ENCODE data around the gene KRT12.
"Not testable (repeated sequence)": the region's sequence is repeated elsewhere in the genome, so short reads cannot be mapped to it uniquely, and the experiment has no call there.

The KRT12 gene

DNA sequence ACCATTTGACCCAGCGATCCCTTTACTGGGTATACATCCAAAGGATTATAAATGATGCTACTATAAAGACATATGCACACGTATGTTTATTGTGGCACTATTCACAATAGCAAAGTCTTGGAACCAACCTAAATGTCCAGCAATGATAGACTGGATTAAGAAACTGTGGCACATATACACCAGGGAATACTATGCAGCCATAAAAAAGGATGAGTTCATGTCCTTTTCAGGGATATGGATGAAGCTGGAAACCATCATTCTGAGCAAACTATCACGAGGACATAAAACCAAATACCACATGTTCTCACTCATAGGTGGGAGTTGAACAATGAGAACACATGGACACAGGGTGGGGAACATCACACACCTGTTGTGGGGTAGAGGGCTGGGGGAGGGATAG, 52.4 kb downstream of the KRT12 start:
- DNase-seq (ENCODE audit: low read depth) = not testable (repeated sequence)

DNA sequence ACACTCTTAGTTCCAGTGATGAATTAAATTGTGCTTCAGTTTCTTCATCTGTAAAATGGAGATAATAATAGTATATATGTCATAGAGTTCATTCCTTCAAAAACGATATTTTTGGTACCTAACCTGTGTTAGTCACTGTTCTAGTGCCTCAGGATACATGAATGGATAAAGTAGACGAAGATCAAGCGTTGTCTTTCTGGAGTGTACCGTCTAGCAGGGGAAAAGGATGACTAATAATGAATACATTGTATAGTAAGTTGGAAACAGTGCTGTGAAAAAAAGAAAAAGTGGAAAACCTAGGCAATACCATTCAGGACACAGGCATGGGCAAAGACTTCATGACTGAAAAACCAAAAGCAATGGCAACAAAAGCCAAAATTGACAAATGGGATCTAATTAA, 53.2 kb downstream of the KRT12 start:
- DNase-seq (ENCODE audit: low read depth) = peak; percentile 82

DNA sequence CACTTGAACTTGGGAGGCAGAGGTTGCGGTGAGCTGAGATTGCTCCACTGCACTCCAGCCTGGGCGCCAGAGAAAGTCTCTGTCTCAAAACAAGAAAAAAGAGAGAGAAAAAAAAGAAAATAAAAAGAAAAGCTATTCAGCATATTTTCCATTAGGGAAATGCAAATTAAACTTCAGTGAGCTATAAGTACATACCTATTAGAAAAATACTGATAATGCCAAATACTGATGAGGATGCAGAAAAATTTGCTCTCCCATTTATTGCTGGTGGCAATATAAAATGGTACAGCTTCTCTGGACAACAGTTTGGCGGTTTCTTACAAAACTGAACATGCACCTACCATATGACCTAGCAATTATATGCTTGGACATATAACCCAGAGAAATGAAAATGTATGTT, 54.4 kb downstream of the KRT12 start:
- no peak for DNase-seq (ENCODE audit: low read depth)
